OCI-LY3 (cell line): ENCODE data around the gene HPD.

Experiments used
- H2AFZ ChIP-seq: fragments of 200-600, 300-600 bp; shearing (Covaris generic); 2 replicates; pipeline ENCODE4 v1.6.0; 2014; ENCODE audit warnings: antibody characterized with exemption, low read depth, low read length
- H3K27ac ChIP-seq: fragments of 200-600, 300-600 bp; sonication (generic); 2 replicates; pipeline ENCODE4 v1.5.1; 2014; ENCODE audit warnings: mild to moderate bottlenecking, low read length, moderate library complexity, mixed read lengths
- H3K27me3 ChIP-seq: fragments of 200-600, 300-600 bp; sonication (generic); 2 replicates; pipeline ENCODE4 v1.6.1; 2014; ENCODE audit warnings: low read depth, low read length, mixed read lengths
- H3K36me3 ChIP-seq: fragments of 200-600, 300-600 bp; sonication (generic); replicated peaks from 2 replicates; pipeline ENCODE3; 2014; ENCODE audit warnings: low read depth, low read length, mixed read lengths
- H3K4me1 ChIP-seq: fragments of 300-600, 200-600 bp; sonication (generic); 2 replicates; pipeline ENCODE4 v1.6.1; 2014; ENCODE audit warnings: low read length, mixed read lengths
- H3K4me2 ChIP-seq: fragments of 200-600, 300-600 bp; sonication (generic); 2 replicates; pipeline ENCODE4 v1.6.1; 2014; ENCODE audit warnings: low read length, mixed read lengths
- H3K4me3 ChIP-seq: fragments of 300-600, 200-600 bp; sonication (generic); 2 replicates; pipeline ENCODE4 v1.5.1; 2014; ENCODE audit warnings: antibody characterized with exemption, mild to moderate bottlenecking, low read length, moderate library complexity
- H3K79me2 ChIP-seq: fragments of 300-600, 200-600 bp; shearing (Covaris generic); 2 replicates; pipeline ENCODE4 v1.6.1; 2014; ENCODE audit warnings: mild to moderate bottlenecking, low read length, mixed read lengths
- H3K9ac ChIP-seq: fragments of 300-600, 200-600 bp; shearing (Covaris generic); 2 replicates; pipeline ENCODE4 v1.6.0; 2014; ENCODE audit warnings: mild to moderate bottlenecking, low read length, moderate library complexity
- H3K9me3 ChIP-seq: fragments of 200-600, 300-600 bp; shearing (Covaris generic); 2 replicates; pipeline ENCODE4 v1.6.1; 2014; ENCODE audit warnings: low read length, mixed read lengths; ENCODE audit not compliant: insufficient read depth
- H4K20me1 ChIP-seq: fragments of 200-600, 300-600 bp; sonication (generic); 2 replicates; pipeline ENCODE4 v1.6.1; 2016; ENCODE audit warnings: low read length, mixed read lengths; ENCODE audit not compliant: insufficient read depth
- EZH2phosphoT487 ChIP-seq: fragments of 200-600 bp; shearing (Covaris generic); IDR thresholded peaks from 2 replicates; pipeline ENCODE4 v1.6.1; 2018; ENCODE audit warnings: antibody characterized with exemption, mixed run types, low read depth
- TF ChIP-seq, protein P1 (sequence below): fragments of 200-600, 300-600 bp; sonication (generic); IDR thresholded peaks from 2 replicates; pipeline ENCODE4 v1.5.1; 2014; ENCODE audit warnings: antibody characterized with exemption, low read length, low read depth

Gene HPD

GRCh38 chr12:121798787-121799155 is 59.9 kb downstream of the HPD start:
- no peak overlapping the region for H3K4me3 ChIP-seq
- peaks cover 32% of the 10 kb centered on the region for H3K4me1 ChIP-seq
- 0 out of 2 replicates have a peak, but pooled peaks cover 4% of the 10 kb centered on the region for H4K20me1 ChIP-seq
- TF ChIP-seq, protein P1, sequence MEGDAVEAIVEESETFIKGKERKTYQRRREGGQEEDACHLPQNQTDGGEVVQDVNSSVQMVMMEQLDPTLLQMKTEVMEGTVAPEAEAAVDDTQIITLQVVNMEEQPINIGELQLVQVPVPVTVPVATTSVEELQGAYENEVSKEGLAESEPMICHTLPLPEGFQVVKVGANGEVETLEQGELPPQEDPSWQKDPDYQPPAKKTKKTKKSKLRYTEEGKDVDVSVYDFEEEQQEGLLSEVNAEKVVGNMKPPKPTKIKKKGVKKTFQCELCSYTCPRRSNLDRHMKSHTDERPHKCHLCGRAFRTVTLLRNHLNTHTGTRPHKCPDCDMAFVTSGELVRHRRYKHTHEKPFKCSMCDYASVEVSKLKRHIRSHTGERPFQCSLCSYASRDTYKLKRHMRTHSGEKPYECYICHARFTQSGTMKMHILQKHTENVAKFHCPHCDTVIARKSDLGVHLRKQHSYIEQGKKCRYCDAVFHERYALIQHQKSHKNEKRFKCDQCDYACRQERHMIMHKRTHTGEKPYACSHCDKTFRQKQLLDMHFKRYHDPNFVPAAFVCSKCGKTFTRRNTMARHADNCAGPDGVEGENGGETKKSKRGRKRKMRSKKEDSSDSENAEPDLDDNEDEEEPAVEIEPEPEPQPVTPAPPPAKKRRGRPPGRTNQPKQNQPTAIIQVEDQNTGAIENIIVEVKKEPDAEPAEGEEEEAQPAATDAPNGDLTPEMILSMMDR, result no peak
- no peak for TF ChIP-seq EZH2phosphoT487
- peak overlapping the region; percentile 91 for H3K4me2 ChIP-seq
- H3K9me3 ChIP-seq, result no peaks in the 10 kb centered on the region
- no peaks in the 10 kb centered on the region for H3K27me3 ChIP-seq
- no peak overlapping the region for H3K27ac ChIP-seq
- H3K79me2 ChIP-seq, result peaks cover 48% of the 10 kb centered on the region
- peaks cover 9% of the 10 kb centered on the region for H3K36me3 ChIP-seq
- H3K9ac ChIP-seq, result no peak overlapping the region
- no peak overlapping the region for H2AFZ ChIP-seq

- H3K9ac ChIP-seq, result no peak overlapping the region
- TF ChIP-seq, protein P1, result no peak
- no peak for TF ChIP-seq EZH2phosphoT487
- H3K4me1 ChIP-seq, result peaks cover 32% of the 10 kb centered on the region
- 0 out of 2 replicates have a peak, but pooled peaks cover 4% of the 10 kb centered on the region for H4K20me1 ChIP-seq
- no peak overlapping the region for H3K4me2 ChIP-seq
- no peaks in the 10 kb centered on the region for H3K27me3 ChIP-seq
- H3K9me3 ChIP-seq, result no peaks in the 10 kb centered on the region
- H2AFZ ChIP-seq, result no peak overlapping the region
- peaks cover 53% of the 10 kb centered on the region for H3K79me2 ChIP-seq
- no peak overlapping the region for H3K4me3 ChIP-seq
- H3K27ac ChIP-seq, result no peak overlapping the region
- peaks cover 9% of the 10 kb centered on the region for H3K36me3 ChIP-seq
Measured at GRCh38 chr12:121797937-121798786, 60.5 kb downstream of the HPD start.

GRCh38 chr12:121796855-121797751 is 61.6 kb downstream of the HPD start:
- Histone ChIP-seq H3K9me3 (no peaks in the 10 kb centered on the region), H3K4me2 (no peak overlapping the region), H3K79me2 (peaks cover 57% of the 10 kb centered on the region), H3K9ac (no peak overlapping the region), H3K4me3 (no peak overlapping the region), H4K20me1 (0 out of 2 replicates have a peak, but pooled peaks cover 4% of the 10 kb centered on the region), H3K36me3 (peaks cover 18% of the 10 kb centered on the region), H3K27me3 (no peaks in the 10 kb centered on the region), H3K27ac (no peak overlapping the region), H3K4me1 (peaks cover 32% of the 10 kb centered on the region), H2AFZ (no peak overlapping the region)
- TF ChIP-seq EZH2phosphoT487, result no peak
- TF ChIP-seq, protein P1, result no peak
